IgD-negative memory B cell (primary cell): ENCODE data around the gene SIK3. TPM values are rescaled to one million over a fixed set of nuclear protein-coding genes. Genes with fewer than 3 reads are reported as not detected.
"Not testable (repeated sequence)": the region's sequence is repeated elsewhere in the genome, so short reads cannot be mapped to it uniquely, and the experiment has no call there.

Source experiments
- H3K27ac Mint-ChIP-seq, 3 donors: one replicate each; pipeline ENCODE4 v1.8.0; 2020 to 2022; ENCODE audit warnings: mild to moderate bottlenecking in 3 of 3, mixed read lengths in 3 of 3, moderate library complexity in 1 of 3
- H3K27me3 Mint-ChIP-seq: one replicate; pipeline ENCODE4 v1.8.0; 2021; ENCODE audit warnings: mixed read lengths
- H3K36me3 Mint-ChIP-seq: one replicate; pipeline ENCODE4 v1.8.0; 2020; ENCODE audit warnings: mild to moderate bottlenecking, mixed read lengths
- H3K4me1 Mint-ChIP-seq, 3 donors: one replicate each; pipeline ENCODE4 v1.8.0; 2020 to 2022; ENCODE audit warnings: mixed read lengths in 3 of 3, mild to moderate bottlenecking in 1 of 3
- H3K4me3 Mint-ChIP-seq, 4 donors: one replicate each; pipeline ENCODE4 v1.8.0; 2020 to 2022; ENCODE audit warnings: mild to moderate bottlenecking in 4 of 4, mixed read lengths in 4 of 4, moderate library complexity in 3 of 4
- H3K9me3 Mint-ChIP-seq, 3 donors: one replicate each; pipeline ENCODE4 v1.8.0; 2020 to 2021; ENCODE audit warnings: mixed read lengths in 3 of 3, mild to moderate bottlenecking in 1 of 3
- polyA plus RNA-seq: library from polyadenylated mRNA; unstranded; fragments of 300-500 nt; fragmentation: Illumina TruSeq; gene quantifications from one replicate; pipeline ENCODE4 v1.2.3, GENCODE V29; 2021

Gene SIK3
- 25.1 TPM for polyA plus RNA-seq

DNA sequence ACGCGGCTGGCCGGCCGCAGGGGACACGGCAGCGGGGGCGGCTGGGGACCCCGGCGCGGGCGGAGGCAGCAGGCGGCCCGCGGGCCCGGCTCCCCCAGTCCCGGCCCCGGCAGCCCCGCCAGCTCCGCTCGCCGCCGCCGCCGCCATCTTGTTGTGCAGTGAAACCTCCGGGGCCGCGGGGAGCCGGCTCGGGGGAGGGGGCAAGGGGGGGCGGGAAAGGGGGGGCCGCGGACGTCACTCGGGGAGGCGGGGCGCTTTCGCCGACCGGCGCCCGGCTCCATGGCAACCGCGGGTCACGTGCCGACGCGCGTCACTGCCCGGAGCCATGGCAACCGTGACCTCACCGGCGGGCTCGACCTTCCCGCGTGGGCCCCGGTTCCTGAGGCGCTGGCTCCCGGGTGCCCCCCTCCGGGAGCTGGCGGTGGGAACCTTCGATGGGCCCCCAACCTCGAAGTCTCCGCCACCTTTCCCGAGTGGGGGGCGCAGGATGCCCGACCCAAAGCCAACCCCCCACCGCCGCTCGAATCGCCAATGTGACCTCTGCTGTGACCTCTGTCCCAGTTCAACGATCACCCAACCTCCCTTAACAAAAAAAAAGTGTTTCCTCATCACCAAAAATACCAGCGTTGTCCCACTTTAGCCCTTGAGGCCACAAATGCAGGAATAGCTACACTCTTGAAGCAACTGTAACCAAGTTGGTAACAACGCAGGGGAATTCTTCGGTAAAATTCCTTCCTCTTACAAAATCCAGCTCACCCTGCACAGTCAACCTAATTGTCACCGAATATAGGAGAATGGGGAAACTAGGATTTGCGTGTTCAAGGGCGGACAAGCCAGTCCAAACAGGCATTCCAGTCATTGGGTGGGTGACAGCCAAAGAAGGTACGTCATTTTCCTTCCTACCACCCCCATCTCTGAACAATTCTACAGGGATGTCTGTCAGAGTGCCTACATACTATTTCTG is at the start of gene SIK3:
Gene SIK3 (minus strand): TSS at position 160 of the 964 bp plus-strand sequence. CDS start 13 bp downstream, at position 147.
- H3K27ac Mint-ChIP-seq: peak within 1 kb of the TSS; percentile 100
- no peaks in the 10 kb centered on the region for H3K9me3 Mint-ChIP-seq
- no peaks in the 10 kb centered on the region for H3K27me3 Mint-ChIP-seq
- H3K4me1 Mint-ChIP-seq: peaks cover 34 to 46% (median 44%) of the 10 kb centered on the region in 3 donors
- H3K4me3 Mint-ChIP-seq: peak within 1 kb of the TSS; percentile 95 to 99 (median 98)
- H3K36me3 Mint-ChIP-seq: no peaks in the 10 kb centered on the region

DNA sequence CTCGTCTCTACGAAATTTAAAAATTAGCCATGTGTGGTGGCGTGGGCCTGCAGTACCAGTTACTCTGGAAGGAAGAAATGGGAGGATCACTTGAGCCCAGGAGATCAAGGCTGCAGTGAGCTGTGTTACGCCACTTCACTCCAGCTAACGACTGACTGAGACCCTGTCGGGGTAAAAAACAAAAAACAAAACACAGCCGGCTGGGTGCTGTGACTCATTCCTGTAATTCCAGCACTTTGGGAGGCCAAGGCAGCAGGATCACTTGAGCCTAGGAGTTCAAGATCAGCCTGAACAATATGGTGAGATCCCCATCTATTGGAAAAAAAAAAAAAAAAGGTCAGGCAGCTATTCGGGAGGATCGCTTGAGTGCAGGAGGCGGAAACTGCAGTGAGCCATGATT is 48.3 kb upstream of the SIK3 start:
- peaks cover 38% of the 10 kb centered on the region in 3 donors for H3K4me1 Mint-ChIP-seq
- H3K4me3 Mint-ChIP-seq: peak overlapping the region; percentile 5 to 99 (median 98)
- H3K27ac Mint-ChIP-seq: peak overlapping the region in 1 of 3 donors; percentile 98
- H3K36me3 Mint-ChIP-seq: peaks cover 2% of the 10 kb centered on the region
- H3K27me3 Mint-ChIP-seq: no peaks in the 10 kb centered on the region
- H3K9me3 Mint-ChIP-seq: no peaks in the 10 kb centered on the region

DNA sequence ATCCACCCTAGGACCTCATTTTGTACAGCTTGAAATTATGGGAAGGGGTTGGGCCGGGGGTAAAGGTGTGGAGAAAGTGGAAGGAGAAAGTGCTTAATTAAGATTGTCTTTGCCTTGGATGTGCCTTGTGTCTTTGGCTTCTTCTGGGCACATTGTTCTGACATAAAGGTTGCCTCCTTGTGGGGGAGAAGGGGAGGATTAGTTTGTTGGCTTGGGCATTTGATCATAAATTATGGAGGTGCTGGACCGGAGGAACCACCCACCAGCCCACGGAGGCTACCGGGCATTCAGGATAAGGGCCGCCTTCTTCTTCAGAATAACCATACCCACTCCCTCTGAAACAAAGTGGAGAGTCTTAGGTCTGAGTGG is 47.1 kb upstream of the SIK3 start:
- Mint-ChIP-seq H3K27me3 (no peaks in the 10 kb centered on the region), H3K4me3 (peak overlapping the region; percentile 98 to 100 (median 99)), H3K4me1 (peaks cover 35 to 36% (median 35%) of the 10 kb centered on the region in 3 donors), H3K27ac (peak overlapping the region; percentile 87 to 98 (median 98)), H3K36me3 (peaks cover under 1% of the 10 kb centered on the region), H3K9me3 (no peaks in the 10 kb centered on the region)

DNA sequence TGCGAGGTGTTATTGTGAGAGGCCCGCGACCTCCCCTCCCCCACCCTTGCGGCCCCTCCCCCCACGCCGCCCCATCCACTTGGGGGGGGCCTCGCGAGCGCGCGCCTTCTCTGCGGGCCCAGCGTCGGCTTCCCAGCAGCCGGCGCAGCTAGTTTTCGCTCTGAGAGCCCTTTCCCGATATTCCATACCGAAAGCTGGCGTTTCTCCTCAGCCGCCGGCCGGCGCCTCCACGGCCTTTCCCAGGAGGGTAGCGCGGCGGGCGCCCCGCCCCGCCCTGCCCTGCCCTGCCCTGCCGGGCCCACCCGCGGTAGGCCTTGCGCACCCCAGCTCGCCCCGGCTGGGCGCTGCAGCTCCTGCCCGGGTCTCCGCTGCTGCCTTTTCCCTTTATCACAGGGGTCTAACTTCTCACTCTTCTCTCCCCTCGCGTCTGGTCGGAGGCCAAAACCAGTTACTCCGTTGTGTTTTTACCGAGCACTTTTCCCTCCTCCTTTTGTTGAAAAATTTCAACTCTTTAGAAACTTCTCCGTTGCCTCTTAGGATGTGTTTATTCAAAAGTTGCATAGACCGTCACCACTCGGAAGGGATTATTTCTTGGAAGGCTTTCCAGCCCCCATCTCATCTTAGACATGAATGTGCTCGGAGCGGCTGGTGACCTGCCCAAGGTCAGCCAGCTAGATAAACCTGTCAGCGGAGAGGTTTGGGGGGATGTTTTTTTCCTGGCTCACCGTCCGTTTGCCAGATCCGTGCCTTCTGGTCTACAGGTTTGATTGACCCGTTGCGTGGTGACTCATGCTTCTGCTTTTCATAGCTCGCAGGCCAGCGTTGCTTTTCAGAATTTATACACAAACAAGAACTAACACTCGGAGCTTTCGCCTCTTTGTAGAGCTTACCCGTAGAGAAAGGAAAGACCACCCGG is 46.5 kb upstream of the SIK3 start:
- H3K36me3 Mint-ChIP-seq: no peaks in the 10 kb centered on the region
- H3K4me1 Mint-ChIP-seq: peaks cover 32 to 33% (median 32%) of the 10 kb centered on the region in 3 donors
- no peaks in the 10 kb centered on the region for H3K27me3 Mint-ChIP-seq
- no peaks in the 10 kb centered on the region for H3K9me3 Mint-ChIP-seq
- peak overlapping the region; percentile 98 to 100 (median 99) for H3K4me3 Mint-ChIP-seq
- H3K27ac Mint-ChIP-seq: peak overlapping the region; percentile 98 to 99 (median 98)

DNA sequence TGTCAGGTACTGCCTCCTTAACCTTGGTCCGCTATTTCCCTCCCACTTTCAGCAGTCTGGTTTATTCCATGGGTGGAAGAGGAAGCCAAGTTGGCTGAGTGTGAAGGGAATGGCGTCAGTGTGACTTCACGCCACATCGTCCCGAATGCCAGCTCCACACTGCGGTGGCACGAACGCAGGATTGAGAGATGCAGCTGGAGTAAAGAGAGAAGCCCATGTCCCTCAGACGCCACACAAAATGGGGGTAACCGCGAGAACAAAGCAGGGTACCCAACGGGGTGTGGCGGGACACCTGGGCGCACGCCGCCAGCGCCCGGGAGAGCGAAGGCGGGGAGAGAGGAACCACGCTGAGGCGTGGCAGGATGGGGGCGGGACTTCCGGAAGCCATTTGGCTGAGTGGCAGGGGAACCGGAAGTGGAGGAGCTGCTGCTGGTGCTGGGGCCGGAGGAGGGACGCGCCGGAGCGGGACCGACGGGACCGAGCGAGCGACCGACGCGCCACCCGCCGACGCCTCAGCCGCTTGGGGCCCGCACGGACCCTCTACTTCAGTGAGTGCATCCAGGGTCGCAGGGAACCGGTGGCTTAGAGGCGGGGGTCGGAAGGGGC is 45.7 kb upstream of the SIK3 start, which contains the start of gene PAFAH1B2:
Gene PAFAH1B2 (plus strand): TSS at position 417 of the 606 bp plus-strand sequence. CDS start 8,161 bp downstream, outside the sequence.
- Mint-ChIP-seq H3K27me3 (peaks cover 4% of the 10 kb centered on the region), H3K4me1 (peaks cover 32 to 33% (median 32%) of the 10 kb centered on the region in 3 donors), H3K4me3 (peak within 1 kb of the TSS; percentile 98 to 100 (median 99)), H3K27ac (peak within 1 kb of the TSS; percentile 98 to 99 (median 98)), H3K9me3 (no peaks in the 10 kb centered on the region), H3K36me3 (no peaks in the 10 kb centered on the region)

DNA sequence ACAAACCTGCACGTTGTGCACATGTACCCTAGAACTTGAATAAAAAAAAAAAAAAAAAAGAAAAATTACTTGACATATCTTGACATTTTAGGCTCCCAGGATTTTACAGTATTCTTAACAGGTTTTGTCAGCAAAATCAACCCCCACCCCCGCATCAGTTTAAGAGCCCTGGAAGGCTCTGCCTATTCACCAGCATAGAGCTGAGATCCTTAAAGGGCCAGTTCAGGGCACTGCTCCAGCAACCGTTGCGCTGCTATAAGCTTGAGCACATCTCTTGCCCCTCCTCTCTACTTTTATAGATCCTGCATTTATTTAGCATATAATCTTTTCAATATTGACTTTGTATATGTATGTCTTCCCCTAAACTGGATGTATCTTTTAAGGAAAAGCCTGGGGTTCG is 45.2 kb upstream of the SIK3 start:
- Mint-ChIP-seq H3K4me3 (peak overlapping the region; percentile 98 to 100 (median 99)), H3K4me1 (peaks cover 28 to 32% (median 32%) of the 10 kb centered on the region in 3 donors), H3K36me3 (no peaks in the 10 kb centered on the region), H3K27me3 (peaks cover 4% of the 10 kb centered on the region), H3K9me3 (no peaks in the 10 kb centered on the region), H3K27ac (peak overlapping the region; percentile 95 to 99 (median 98))

DNA sequence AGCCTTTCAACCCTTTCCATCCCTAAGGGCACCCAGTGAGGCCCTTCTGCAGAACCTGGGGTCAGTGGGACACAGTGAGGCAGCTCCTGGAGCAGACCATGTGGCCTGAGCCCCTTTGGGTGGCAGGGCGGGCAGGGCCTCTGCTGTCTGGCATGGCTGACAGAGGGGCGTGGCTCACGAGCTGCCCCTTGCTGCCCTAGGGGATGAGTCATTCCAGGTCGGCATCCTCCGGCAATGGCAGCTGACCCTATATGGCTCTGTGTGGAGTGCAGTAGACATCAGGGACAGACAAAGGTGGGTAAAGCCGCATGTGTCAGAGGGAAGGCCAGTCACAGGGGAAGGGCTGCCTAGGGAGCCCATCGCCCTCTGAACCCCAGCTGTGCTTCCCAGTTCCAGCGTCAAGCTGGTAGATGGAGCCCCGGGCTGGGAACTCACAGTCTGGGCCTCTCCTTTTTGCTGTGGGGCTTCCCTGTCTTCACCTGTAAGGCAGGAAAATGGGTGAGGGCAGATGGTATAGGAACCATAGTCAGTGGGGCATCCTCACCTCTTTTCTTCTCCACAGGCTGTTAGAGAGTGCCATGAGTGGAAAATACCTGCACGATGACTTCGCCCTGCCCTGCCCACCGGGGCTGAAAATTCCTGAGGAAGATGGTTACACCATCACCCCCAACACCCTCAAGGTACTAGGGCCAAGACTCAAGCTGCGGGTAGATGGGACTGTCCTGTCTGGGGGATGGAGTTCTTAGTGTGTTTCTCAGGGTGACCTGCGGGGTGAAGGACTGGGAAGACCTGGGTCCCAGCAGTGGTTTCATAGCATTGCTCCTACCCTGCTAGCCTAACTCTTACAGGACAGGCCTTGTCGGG is 39.2 kb upstream of the SIK3 start:
- H3K36me3 Mint-ChIP-seq, H3K4me1 Mint-ChIP-seq, H3K9me3 Mint-ChIP-seq, H3K4me3 Mint-ChIP-seq, H3K27ac Mint-ChIP-seq, H3K27me3 Mint-ChIP-seq: not testable (repeated sequence)

DNA sequence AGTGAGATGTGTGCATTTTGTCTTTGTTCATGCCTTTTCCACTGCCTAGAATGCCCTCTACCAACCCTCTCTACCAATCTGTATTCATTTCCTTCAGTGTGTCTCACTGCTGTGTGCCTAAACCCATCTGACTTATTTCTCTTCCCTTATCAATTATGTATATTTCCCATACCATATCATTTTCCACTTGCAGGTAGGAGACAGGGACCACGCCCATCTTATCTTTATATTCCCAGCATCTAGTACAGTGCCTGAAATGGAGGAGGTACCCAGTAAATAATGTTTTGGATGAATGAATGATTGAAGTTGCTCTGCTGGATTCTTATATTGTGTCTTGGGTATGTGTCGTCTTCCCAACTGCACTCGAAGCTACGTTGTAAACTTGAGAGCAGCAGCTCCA is 36.8 kb upstream of the SIK3 start:
- not testable (repeated sequence) for H3K36me3 Mint-ChIP-seq, H3K4me3 Mint-ChIP-seq, H3K4me1 Mint-ChIP-seq, H3K27me3 Mint-ChIP-seq, H3K9me3 Mint-ChIP-seq
- H3K27ac Mint-ChIP-seq: peak overlapping the region in 1 of 3 donors; percentile 62

DNA sequence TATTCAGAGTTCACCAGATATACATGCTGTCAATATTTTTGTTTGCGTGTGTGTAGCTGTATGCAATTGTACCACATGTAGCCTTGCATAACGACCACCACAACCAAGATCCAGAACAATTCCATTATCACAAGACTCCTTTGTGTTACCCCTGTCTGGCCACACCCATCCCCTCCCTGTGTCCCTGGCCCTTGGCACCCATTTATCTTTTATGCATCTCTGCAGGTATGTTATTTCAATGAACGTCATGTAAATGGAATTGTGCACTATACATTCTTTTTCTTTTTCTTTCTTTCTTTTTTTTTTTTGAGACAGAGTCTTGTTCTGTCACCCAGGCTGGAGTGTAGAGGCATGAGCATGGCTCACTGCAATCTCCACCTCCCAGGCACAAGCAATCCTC is 36.2 kb upstream of the SIK3 start:
- no peak overlapping the region for H3K4me3 Mint-ChIP-seq
- H3K9me3 Mint-ChIP-seq: no peaks in the 10 kb centered on the region
- peaks cover 4% of the 10 kb centered on the region for H3K27me3 Mint-ChIP-seq

DNA sequence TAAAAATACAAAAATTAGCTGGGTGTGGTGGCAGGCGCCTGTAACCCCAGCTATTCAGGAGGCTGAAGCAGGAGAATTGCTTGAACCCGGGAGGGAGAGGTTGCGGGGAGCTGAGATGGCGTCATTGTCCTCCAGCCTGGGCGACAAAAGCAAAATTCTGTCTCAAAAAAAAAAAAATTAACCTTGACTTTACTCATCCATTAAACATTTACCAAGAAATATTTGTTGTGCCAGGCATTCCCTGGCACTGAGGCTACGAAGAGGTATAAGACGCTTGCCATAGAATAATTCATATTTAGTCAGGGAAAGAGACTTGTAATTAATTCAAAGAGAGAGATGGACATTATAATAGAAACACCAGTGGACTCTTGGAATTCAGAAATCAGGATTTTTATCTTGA is 32.7 kb upstream of the SIK3 start:
- Mint-ChIP-seq H3K27me3 (no peaks in the 10 kb centered on the region), H3K9me3 (no peaks in the 10 kb centered on the region), H3K27ac (no peak overlapping the region), H3K4me1 (peaks cover 0 to 7% (median 0%) of the 10 kb centered on the region in 3 donors), H3K36me3 (no peaks in the 10 kb centered on the region), H3K4me3 (peak overlapping the region in 1 of 4 donors; percentile 17)

More for the DNA sequence above, 36.2 kb upstream of the SIK3 start:
- Mint-ChIP-seq H3K27ac (no peak overlapping the region), H3K36me3 (no peaks in the 10 kb centered on the region), H3K4me1 (peaks cover 0 to 4% (median 0%) of the 10 kb centered on the region in 3 donors)

DNA sequence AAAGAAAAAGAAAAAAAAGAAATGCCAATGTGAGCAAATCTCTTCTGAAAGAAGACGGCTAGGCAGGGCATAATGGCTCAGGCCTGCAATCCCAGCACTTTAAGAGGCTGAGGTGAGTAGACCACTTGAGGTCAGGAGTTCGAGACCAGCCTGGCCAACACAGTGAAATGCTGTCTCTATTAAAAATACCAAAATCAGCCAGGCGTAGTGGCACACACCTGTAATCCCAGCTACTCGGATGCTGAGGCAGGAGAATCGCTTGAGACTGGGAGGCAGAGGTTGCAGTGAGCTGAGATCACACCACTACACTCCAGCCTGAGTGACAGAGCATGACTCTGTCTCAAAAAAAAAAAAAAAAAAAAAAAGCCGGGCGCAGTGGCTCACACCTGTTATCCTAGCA is 32.2 kb upstream of the SIK3 start:
- not testable (repeated sequence) for H3K36me3 Mint-ChIP-seq, H3K4me1 Mint-ChIP-seq, H3K9me3 Mint-ChIP-seq

DNA sequence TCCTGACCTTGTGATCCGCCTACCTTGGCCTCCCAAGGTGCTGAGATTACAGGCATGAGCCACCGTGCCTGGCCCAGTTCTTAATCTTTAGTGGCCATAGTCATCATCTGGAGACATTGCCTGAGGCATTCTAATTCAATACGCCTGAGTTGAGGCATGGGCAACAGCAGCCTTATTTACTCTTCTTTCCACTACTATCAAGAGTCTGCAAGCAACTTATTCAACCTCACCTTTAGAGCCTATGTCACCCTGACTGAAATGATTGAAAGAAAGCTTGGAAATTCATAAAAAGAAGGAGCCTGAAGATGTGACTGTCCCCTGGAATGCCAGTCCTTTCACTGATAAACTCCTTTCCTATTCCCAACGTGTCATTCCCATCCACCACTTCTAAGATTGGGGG is 30.1 kb upstream of the SIK3 start:
- Mint-ChIP-seq H3K4me3 (no peak overlapping the region), H3K27ac (peak overlapping the region in 1 of 3 donors; percentile 62), H3K4me1 (peaks cover 0 to 6% (median 0%) of the 10 kb centered on the region in 3 donors), H3K27me3 (peaks cover 1% of the 10 kb centered on the region), H3K9me3 (no peaks in the 10 kb centered on the region), H3K36me3 (no peaks in the 10 kb centered on the region)

More for the DNA sequence above, 32.2 kb upstream of the SIK3 start:
- not testable (repeated sequence) for H3K27ac Mint-ChIP-seq, H3K27me3 Mint-ChIP-seq
- peak overlapping the region in 1 of 4 donors; percentile 17 for H3K4me3 Mint-ChIP-seq

DNA sequence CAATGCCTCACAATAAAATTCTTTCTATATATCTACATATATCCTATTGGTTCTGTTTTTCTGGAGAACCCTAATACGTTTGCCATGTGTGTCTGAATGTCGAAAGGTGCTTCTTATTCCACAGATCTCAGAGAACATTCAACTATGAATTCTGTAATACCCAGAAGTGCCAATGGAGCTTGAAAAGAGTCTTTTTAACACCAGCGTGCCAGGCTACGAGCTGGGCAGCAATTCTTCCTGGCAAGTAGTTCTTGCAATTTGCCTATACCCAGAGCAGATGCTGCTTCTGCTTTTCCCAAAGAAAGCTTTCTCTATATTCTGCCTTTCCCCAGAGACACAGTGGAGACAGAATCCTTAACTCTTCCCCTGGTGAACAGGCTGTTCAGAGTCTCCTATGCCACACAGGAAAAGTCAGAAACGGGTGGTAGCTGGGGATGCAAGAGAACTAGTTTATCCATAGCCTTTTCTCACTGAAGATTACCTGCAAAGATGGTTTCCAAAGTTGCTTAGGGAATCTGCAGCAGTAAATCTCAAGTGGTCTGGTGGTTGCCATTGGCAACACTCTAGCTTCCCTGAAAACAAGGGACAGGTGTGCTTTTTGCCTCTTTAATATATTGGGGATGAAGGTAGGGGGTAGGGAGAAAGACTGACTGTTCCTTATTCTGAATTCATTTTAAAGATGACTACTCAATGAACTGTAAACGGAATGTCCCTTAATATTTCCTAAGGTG is 29.1 kb upstream of the SIK3 start:
- Mint-ChIP-seq H3K4me3 (no peak overlapping the region), H3K4me1 (peaks cover 0 to 3% (median 0%) of the 10 kb centered on the region in 3 donors), H3K36me3 (no peaks in the 10 kb centered on the region), H3K27me3 (peaks cover 2% of the 10 kb centered on the region), H3K27ac (peak overlapping the region in 1 of 3 donors; percentile 27), H3K9me3 (no peaks in the 10 kb centered on the region)
